Stimulated activated CD8-positive, alpha-beta memory T cell treated with anti-CD3 and anti-CD28 coated beads, Interleukin-7, amount 100 ng/mL, for 48 hours (primary cell): ENCODE results near the gene L3MBTL4.
"Not testable (repeated sequence)": the region's sequence is repeated elsewhere in the genome, so short reads cannot be mapped to it uniquely, and the experiment has no call there.

ENCODE experiments used
- DNase-seq, 2 donors: peaks; one replicate each; pipeline ENCODE4 v3.0.0-alpha.2; 2020; ENCODE audit warnings: low read depth in 1 of 2; ENCODE audit errors: extremely low read depth in 1 of 2

Gene L3MBTL4

DNA sequence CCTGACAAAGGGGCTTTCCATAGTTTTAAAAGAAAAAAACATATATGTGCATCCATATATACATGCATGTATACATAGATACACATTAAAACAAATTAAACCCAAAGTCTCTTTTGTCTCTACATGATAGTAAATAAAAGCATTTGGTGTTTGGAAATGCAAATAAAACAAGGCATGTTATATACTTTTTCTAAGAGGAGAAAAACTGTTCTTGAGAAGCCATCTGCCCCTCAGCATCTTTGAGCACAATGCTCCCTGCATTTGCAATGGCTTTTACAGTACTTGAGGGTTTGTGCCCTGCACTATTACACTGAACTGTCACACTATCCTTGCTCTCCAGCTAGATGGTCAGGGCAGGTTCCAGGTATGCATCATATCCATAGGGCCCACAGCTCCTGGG, 210.2 kb downstream of the L3MBTL4 start:
- no peak for DNase-seq

GRCh38 chr18:6203791-6204190, 210.9 kb downstream of the L3MBTL4 start:
- no peak for DNase-seq

DNA sequence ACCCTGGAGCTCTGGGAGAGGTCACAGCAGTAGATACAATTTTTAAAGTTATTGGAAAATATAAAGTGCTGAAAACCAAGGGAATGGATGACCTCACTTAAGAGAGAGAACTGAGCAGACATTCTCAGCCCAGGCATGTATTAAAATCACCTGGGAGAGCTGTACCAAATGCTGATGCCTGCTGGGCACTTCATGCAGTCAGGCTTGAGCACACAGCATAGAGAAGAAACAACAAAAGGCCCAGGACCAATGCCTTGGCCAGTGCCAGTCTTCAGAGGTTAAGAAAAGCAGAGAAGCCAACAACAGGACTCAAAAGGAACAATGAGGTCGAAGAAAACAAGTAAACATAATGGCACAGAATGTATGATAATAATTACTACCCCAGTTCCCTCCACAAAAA, 211.8 kb downstream of the L3MBTL4 start:
- no peak for DNase-seq

- no peak for DNase-seq
Measured at GRCh38 chr18:6200204-6200774, 214.4 kb downstream of the L3MBTL4 start.

DNA sequence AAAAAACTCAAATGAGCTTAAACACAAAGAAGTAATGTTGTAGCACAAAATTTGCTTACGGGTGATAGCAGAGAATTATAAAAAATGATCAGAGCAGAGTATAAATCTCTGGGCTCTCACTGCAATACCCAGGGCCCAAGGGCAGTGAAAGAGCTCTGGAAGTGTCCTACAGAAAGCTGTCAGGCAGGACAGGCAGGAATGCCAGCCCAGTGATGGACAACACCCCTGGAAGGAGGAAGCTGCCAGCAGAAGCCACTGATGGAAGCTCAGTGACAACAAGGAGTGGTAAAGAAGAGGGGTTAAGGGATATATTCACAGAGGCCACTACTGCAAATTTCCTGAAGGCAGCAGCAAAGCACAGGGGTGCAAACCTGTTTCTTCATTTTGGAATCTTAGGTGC, 214.9 kb downstream of the L3MBTL4 start:
- DNase-seq, result no peak

GRCh38 chr18:6198585-6198984, 216.1 kb downstream of the L3MBTL4 start:
- no peak for DNase-seq

GRCh38 chr18:6194640-6195039, 220.1 kb downstream of the L3MBTL4 start:
- no peak for DNase-seq

GRCh38 chr18:6185782-6186181, 228.9 kb downstream of the L3MBTL4 start:
- DNase-seq, result not testable (repeated sequence)

DNA sequence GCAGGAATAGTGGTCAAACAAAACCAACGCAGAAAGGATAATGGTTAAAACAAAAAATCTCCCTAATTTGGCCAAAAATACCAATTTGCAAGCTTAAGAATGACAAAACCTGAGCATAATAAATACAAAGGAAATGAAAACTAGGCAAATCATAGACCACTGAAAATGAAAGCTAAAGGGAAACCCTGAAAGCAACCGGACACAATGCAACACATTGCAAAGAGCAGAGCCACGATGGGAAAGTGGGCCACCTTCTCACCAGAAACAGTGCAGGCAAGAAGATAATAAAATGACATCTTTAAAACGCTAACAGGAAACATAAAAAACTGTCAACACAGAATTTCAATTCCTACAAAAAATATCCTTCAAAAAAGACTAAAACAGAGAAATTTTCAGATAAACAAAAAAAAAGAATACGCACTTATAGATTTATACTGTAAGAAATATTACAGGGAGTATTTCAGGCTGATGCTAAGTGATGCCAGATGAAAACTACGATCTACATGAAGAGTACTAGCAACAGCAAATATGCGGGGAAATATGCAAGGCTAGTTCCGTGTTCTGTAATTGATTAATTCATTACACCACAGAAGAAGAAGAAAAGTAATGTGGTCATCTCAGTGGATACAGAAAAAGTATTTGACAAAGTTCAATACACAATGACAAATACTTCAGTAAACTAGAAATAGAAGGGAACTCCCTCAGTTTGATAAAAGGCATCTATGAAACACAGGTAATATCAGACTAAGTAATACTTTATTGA, 239.5 kb downstream of the L3MBTL4 start:
- no peak for DNase-seq

DNA sequence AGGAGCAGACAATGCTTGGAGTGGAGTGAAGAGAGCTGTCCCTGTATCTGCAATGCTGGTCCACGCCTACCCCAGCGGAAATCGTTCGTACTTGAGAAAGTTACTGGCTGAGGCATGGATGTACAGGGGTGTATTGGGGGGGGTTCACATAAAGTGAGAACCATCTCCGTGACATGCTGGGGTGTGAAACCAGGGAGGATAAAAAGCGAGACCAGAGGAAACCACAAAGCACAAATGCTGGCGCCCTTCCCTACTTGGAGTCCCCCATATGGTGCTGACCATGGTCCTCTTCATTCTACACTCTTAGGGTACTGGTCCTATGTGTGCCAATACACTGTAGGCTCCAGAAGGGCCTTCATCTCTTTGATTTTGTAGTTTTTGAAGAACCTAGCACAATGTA, 244.1 kb downstream of the L3MBTL4 start:
- no peak for DNase-seq

DNA sequence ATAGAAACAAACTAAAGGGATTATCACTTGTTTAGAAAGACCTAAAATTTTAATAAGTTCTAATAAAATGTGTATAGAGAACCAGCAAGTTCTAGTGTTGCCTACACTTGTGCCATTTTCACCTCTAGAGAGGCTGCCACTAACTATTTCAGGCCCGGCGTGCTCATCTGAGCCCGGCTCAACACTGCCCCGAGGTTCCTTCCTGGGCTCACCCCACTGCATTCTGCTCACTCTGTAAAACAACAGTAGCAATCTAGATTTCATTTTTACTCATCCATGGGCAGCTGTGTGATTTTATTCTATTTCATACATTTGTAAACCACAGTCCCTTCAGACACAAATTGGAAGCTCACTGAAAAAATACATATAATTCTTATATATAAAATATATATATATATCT, 253.2 kb downstream of the L3MBTL4 start:
- no peak for DNase-seq

GRCh38 chr18:6159426-6159825, 255.3 kb downstream of the L3MBTL4 start:
- DNase-seq, result no peak

DNA sequence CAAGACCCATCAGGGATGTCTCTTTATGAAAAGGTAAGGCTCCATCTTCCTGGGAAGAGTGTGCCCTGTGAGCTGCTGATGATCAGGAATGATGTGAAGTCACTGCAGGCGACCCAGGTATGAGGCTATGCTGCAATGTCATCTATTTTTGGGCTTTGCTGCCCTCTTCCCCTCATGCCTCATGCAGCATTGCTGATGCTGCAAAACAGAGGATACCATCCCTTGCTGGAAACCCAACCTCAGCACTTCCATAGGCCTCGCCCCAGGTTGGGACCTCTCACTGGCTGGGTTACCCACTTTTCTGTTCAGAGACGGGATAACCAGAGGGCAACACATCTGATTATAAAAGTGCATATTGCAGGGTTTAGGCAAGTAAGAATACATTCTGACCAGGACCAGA, 255.8 kb downstream of the L3MBTL4 start:
- no peak for DNase-seq

DNA sequence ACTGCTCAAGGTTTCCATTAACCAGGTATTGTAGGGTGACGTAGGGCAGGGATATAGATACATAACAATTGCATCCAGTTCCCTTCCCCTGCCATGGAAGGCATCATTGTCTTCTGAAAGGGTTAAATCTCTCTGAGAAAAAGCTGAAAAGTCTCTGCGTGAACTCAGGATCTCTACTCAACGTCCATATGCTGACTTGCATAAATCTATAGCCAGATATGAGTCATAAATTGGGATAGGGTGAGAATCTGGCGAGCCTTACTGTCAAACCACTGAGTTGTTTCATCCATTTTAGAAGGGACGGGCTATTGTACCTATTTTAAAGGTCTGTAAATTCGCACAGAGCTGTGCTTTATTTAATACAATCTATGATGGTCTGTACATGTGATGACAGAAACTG, 258.3 kb downstream of the L3MBTL4 start:
- DNase-seq, result no peak

GRCh38 chr18:6155707-6156106, 259.0 kb downstream of the L3MBTL4 start:
- DNase-seq, result no peak

GRCh38 chr18:6150430-6150829, 264.3 kb downstream of the L3MBTL4 start:
- no peak for DNase-seq

DNA sequence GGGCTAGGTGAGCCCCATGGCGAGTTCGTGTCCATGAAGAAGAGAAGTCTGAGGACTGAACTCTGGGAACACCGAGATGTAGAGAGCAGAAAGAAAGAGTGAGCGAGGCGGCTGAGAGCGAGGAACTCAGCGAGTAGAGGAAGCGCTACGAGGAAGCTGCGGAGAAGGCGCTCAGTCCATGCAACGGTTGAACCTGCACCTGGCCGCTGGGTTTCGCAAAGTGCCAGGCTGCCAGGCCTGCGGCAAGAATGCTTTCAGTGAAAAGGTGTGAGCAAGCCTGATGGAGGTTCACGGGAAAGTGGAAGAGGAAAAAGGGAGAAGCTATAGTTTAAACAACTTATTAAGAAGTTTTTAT, 268.4 kb downstream of the L3MBTL4 start:
- DNase-seq, result no peak

DNA sequence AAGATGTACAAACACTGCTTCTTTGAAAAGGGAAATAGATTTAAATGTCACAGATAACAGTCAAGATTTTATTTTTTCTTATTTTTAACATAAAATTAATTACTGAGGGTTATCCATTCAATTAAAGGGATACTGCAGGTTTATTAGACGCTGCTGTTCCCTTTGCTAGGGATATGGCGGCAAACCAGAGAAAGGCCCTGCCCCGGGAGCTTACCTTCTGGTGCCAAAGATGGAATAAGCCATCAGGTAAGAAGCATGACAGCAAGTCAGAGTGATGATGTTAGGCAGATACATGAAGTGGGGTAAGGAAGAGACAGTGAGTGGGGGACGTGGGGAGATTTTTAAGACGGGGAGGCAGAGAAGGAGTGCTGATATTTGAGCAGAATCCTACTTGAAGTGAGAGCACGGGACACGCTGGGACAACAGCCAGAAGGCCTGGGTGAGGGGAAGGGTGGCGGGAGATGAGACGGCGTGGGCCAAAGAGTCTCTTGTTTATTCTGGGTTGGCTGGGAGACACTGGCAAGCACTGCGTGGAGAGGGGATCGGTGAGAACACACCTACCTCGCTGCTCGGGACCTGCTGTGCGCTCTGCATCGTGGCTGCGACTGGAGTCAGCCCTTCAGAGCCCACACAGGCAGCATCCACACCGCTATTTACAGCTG, 268.9 kb downstream of the L3MBTL4 start:
- no peak for DNase-seq

GRCh38 chr18:6139007-6139406, 275.7 kb downstream of the L3MBTL4 start:
- no peak for DNase-seq

- not testable (repeated sequence) for DNase-seq
Measured at GRCh38 chr18:6135901-6136300, 278.8 kb downstream of the L3MBTL4 start.

DNA sequence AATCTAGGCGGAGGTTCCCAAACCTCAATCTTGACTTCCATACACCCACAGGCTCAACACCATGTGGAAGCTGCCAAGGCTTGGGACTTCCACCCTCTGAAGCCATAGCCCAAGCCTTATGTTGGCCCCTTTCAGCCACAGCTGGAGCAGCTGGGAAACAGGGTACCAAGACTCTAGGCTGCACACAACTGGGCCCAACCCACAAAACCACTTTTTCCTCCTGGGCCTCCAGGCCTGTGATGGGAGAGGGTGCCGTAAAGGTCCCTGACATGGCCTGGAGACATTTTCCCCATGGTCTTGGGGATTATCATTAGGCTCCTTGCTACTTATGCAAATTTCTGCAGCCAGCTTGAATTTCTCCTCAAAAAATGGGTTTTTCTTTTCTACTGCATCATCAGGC, 279.7 kb downstream of the L3MBTL4 start:
- DNase-seq, result not testable (repeated sequence)

DNA sequence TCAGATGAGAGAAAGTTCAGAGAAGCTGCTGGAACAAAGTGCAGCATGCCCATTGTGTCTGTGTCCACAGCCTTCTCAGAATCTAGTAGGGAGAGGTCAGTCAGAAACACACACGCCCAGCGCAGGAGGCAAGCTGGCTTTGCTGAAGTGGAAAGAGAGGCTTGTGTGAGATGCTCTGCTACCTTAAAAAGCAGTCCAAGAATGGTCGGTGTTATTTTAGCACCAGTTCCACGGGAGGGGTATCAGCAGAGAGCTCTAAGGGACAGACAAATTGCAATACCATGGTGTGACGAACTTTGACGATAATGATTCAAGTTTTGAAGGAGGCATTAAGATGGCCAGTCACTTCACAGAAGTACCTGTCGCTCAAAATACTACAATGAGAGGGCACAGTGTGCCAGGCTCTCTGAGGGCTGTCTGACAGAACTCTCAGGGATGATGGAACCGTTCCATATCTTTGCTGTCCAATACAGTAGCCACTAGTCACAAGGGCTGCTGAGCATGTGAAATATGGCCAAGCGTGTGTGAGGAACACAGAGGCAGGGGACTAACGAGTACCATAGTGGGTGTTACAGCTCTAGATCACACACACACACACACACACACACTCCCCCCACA, 281.9 kb downstream of the L3MBTL4 start:
- DNase-seq, result no peak
